HL-60 (cell line): ENCODE measurements around the gene PHF13.

Source experiments
- GABPA ChIP-seq: IDR thresholded peaks from 2 replicates; pipeline ENCODE4 v1.6.1; 2012; ENCODE audit warnings: low read depth
- POLR2AphosphoS5 ChIP-seq: IDR thresholded peaks from 2 replicates; pipeline ENCODE4 v1.6.1; 2012; ENCODE audit warnings: low read depth
- SPI1 ChIP-seq: IDR thresholded peaks from 2 replicates; pipeline ENCODE4 v1.6.1; 2012; ENCODE audit warnings: low read depth, mild to moderate bottlenecking, borderline replicate concordance
- TF ChIP-seq, protein P1 (sequence below): IDR thresholded peaks from one replicate; pipeline ENCODE4 v1.5.1; 2011; ENCODE audit warnings: low read length, control low read depth, inconsistent platforms; ENCODE audit not compliant: insufficient read depth
- TF ChIP-seq, protein P2 (sequence below): IDR thresholded peaks from 2 replicates; pipeline ENCODE4 v1.6.1; 2012; ENCODE audit warnings: low read depth; ENCODE audit not compliant: insufficient replicate concordance

GRCh38 chr1:6591222-6591621 lies 22.3 kb upstream of the PHF13 start:
- TF ChIP-seq, protein P1, sequence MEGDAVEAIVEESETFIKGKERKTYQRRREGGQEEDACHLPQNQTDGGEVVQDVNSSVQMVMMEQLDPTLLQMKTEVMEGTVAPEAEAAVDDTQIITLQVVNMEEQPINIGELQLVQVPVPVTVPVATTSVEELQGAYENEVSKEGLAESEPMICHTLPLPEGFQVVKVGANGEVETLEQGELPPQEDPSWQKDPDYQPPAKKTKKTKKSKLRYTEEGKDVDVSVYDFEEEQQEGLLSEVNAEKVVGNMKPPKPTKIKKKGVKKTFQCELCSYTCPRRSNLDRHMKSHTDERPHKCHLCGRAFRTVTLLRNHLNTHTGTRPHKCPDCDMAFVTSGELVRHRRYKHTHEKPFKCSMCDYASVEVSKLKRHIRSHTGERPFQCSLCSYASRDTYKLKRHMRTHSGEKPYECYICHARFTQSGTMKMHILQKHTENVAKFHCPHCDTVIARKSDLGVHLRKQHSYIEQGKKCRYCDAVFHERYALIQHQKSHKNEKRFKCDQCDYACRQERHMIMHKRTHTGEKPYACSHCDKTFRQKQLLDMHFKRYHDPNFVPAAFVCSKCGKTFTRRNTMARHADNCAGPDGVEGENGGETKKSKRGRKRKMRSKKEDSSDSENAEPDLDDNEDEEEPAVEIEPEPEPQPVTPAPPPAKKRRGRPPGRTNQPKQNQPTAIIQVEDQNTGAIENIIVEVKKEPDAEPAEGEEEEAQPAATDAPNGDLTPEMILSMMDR, result no peak
- no peak for TF ChIP-seq POLR2AphosphoS5
- TF ChIP-seq, protein P2, sequence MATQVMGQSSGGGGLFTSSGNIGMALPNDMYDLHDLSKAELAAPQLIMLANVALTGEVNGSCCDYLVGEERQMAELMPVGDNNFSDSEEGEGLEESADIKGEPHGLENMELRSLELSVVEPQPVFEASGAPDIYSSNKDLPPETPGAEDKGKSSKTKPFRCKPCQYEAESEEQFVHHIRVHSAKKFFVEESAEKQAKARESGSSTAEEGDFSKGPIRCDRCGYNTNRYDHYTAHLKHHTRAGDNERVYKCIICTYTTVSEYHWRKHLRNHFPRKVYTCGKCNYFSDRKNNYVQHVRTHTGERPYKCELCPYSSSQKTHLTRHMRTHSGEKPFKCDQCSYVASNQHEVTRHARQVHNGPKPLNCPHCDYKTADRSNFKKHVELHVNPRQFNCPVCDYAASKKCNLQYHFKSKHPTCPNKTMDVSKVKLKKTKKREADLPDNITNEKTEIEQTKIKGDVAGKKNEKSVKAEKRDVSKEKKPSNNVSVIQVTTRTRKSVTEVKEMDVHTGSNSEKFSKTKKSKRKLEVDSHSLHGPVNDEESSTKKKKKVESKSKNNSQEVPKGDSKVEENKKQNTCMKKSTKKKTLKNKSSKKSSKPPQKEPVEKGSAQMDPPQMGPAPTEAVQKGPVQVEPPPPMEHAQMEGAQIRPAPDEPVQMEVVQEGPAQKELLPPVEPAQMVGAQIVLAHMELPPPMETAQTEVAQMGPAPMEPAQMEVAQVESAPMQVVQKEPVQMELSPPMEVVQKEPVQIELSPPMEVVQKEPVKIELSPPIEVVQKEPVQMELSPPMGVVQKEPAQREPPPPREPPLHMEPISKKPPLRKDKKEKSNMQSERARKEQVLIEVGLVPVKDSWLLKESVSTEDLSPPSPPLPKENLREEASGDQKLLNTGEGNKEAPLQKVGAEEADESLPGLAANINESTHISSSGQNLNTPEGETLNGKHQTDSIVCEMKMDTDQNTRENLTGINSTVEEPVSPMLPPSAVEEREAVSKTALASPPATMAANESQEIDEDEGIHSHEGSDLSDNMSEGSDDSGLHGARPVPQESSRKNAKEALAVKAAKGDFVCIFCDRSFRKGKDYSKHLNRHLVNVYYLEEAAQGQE, result no peak
- peak; percentile 94 for TF ChIP-seq SPI1
- TF ChIP-seq GABPA, result no peak
